HepG2 (cell line): ENCODE measurements around the gene LYPD3.

Experiments
- EZH2 ChIP-seq: conservative IDR thresholded peaks from 2 replicates; pipeline ENCODE4 v1.6.1; 2012; ENCODE audit warnings: mild to moderate bottlenecking, low read depth, low read length, moderate library complexity
- HOXA9 ChIP-seq: sonication (generic); formaldehyde crosslinking; IDR thresholded peaks from 2 replicates; pipeline ENCODE4 v1.8.1; 2022; ENCODE audit warnings: missing genetic modification reagents, mild to moderate bottlenecking, moderate library complexity, borderline replicate concordance
- RFX5 ChIP-seq: IDR thresholded peaks from 2 replicates; pipeline ENCODE4 v1.6.1; 2011; ENCODE audit warnings: low read depth, low read length, improper control_type of control experiment
- ZFP82 ChIP-seq: sonication (generic); formaldehyde crosslinking; IDR thresholded peaks from 2 replicates; pipeline ENCODE4 v1.5.1; 2020; ENCODE audit warnings: mild to moderate bottlenecking, missing genetic modification reagents, borderline replicate concordance
- ZFP90 ChIP-seq: sonication (generic); formaldehyde crosslinking; IDR thresholded peaks from 2 replicates; pipeline ENCODE4 v1.8.0; 2022; ENCODE audit warnings: missing genetic modification reagents, mild to moderate bottlenecking, inconsistent platforms, borderline replicate concordance
- ZNF407 ChIP-seq: sonication (generic); formaldehyde crosslinking; IDR thresholded peaks from one replicate; pipeline ENCODE4 v1.5.1; 2020; ENCODE audit warnings: mild to moderate bottlenecking, missing genetic modification reagents; ENCODE audit errors: not compliant biosample characterization
- ZNF547 ChIP-seq: sonication (generic); formaldehyde crosslinking; IDR thresholded peaks from 2 replicates; pipeline ENCODE4 v1.5.1; 2020; ENCODE audit warnings: mild to moderate bottlenecking, missing genetic modification reagents
- TF ChIP-seq, protein P1 (sequence below): sonication (generic); formaldehyde crosslinking; IDR thresholded peaks from 2 replicates; pipeline ENCODE4 v1.4.0; 2020; ENCODE audit warnings: missing genetic modification reagents, low read depth, mild to moderate bottlenecking, borderline replicate concordance
- TF ChIP-seq, protein P2 (sequence below): sonication (generic); formaldehyde crosslinking; IDR thresholded peaks from 2 replicates; pipeline ENCODE4 v1.5.0; 2020; ENCODE audit warnings: mild to moderate bottlenecking, missing genetic modification reagents, moderate library complexity

DNA sequence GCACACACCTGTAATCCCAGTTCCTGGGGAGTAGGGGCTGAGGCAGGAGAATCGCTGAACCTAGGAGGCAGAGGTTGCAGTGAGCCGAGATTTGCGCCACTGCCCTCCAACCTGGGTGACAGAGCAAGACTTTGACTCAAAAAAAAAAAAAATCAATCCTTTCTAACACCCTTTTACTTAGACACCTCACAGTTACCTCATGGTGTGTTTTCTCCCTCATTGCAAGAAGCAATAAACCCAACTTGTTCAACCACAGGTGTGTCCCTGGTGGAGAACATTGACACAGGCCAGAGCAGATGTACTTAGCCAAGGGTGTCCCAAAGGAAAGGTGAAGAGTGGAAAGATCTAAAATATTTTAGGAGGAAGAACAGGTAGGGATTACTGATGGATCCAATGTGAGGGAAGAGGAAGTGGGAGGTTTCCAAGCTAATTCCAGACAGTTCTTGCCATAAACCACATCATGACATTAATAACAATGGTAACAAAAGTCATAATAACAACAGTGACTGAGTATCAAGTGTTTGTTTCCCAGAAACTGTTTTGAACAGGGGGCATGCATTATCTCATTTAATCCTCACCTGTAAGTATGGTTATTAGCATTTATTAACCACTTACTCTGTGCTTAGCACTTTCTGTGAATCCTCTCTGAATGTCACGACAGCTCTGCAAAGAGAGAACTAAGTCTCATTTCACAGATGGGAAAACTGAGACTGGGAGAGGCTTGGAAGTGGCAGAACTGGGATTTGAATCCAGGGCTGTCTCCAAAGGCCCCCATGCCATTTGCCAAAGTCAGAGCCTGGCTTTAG lies 3.1 kb upstream of the LYPD3 start:
- no peak for TF ChIP-seq ZNF407 (CRISPR knock-in tag)
- TF ChIP-seq HOXA9 = no peak
- TF ChIP-seq, protein P1, sequence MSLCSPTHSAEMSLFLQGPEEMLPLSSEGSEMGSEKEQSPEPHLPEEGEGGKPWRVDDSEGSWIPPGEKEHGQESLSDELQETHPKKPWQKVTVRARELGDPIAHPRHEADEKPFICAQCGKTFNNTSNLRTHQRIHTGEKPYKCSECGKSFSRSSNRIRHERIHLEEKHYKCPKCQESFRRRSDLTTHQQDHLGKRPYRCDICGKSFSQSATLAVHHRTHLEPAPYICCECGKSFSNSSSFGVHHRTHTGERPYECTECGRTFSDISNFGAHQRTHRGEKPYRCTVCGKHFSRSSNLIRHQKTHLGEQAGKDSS = no peak
- TF ChIP-seq RFX5 = no peak
- no peak for TF ChIP-seq ZNF547 (CRISPR knock-in tag)
- no peak for TF ChIP-seq EZH2
- TF ChIP-seq ZFP90 (CRISPR knock-in tag) = no peak
- no peak for TF ChIP-seq ZFP82
- TF ChIP-seq, protein P2, sequence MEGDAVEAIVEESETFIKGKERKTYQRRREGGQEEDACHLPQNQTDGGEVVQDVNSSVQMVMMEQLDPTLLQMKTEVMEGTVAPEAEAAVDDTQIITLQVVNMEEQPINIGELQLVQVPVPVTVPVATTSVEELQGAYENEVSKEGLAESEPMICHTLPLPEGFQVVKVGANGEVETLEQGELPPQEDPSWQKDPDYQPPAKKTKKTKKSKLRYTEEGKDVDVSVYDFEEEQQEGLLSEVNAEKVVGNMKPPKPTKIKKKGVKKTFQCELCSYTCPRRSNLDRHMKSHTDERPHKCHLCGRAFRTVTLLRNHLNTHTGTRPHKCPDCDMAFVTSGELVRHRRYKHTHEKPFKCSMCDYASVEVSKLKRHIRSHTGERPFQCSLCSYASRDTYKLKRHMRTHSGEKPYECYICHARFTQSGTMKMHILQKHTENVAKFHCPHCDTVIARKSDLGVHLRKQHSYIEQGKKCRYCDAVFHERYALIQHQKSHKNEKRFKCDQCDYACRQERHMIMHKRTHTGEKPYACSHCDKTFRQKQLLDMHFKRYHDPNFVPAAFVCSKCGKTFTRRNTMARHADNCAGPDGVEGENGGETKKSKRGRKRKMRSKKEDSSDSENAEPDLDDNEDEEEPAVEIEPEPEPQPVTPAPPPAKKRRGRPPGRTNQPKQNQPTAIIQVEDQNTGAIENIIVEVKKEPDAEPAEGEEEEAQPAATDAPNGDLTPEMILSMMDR = no peak
